Endometrium (tissue), 2 donors: ENCODE data around the gene UFL1.
A peak's percentile ranks its signal among the peaks of the same experiment; 100 is the strongest.
"Not testable (repeated sequence)": the region's sequence is repeated elsewhere in the genome, so short reads cannot be mapped to it uniquely, and the experiment has no call there.

Experiments
- FAIRE-seq: peaks from 2 replicates; lab custom pipeline; 2012; peaks lifted over from hg19 to GRCh38; lab: Jason Lieb, UNC
- donor health status: control.
- donor health status: control.

UFL1 gene

DNA sequence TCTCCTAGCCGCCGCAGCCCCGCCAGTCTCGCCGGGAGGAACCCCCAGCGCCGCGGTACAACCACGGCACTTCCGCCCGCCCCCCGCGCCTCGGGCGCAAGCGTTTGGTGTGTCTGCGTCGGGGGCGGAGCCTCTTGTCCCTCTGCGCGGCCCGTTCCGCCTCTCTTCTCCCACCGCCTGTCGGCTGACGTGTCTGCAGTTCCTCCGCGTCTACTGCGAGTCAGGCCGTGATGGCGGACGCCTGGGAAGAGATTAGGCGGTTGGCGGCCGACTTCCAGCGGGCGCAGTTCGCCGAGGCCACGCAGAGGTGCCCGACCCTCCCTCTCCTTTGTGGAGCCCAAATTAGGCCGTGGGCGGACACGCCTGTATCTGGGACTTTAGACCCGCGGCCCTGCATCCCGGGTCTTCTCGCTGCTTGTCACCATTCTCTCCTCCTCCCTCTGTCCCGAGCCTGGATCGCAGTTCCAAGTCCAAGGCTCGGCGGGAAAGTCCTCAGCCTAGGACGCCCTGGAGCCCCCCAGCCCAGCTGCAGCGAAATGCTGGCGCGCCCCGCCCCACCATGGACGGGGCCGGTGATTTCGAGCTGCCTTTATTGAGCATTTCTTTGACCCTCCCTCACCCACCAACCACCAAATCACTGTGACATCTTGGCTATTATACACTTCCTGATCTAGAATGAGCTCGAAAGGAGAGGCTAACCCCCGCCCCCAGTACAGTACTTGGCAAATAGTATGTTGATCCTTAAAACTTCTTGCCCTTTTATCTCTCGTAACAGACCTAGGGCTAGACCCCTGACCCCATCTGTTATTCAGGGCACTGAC is at the start of gene UFL1:
TSS of gene UFL1 (plus strand) at position 163 of the 821 bp plus-strand sequence. CDS start at position 231, 68 bp downstream.
- FAIRE-seq = peak; percentile 89

DNA sequence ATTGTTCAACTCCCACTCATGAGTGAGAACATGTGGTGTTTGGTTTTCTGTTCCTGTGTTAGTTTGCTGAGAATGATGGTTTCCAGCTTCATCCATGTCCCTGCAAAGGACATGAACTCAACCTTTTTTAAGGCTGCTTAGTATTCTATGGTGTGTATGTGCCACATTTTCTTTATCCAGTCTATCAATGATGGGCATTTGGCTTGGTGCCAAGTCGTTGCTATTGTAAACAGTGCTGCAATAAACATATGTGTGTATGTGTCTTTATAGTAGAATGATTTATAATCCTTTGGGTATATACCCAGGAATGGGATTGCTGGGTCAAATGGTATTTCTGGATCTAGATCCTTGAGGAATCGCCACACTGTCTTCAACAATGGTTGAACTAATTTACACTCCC is 49.3 kb upstream of the UFL1 start:
- FAIRE-seq = not testable (repeated sequence)

DNA sequence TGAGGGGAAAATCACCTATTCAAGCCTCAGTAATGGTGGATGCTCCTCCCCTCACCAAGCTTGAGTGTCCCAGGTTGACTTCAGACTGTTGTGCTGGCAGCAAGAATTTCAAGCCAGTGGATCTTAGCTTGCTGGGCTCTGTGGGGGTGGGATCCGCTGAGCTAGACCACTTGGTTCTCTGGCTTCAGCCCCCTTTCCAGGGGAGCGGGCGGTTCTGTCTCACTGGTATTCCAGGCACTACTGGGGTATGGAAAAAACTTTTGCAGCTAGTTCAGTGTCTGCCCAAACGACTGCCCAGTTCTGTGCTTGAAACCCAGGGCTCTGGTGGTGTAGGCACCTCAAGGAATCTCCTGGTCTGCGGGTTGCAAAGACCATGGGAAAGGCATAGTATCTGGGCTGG is 42.9 kb upstream of the UFL1 start:
- no peak for FAIRE-seq

DNA sequence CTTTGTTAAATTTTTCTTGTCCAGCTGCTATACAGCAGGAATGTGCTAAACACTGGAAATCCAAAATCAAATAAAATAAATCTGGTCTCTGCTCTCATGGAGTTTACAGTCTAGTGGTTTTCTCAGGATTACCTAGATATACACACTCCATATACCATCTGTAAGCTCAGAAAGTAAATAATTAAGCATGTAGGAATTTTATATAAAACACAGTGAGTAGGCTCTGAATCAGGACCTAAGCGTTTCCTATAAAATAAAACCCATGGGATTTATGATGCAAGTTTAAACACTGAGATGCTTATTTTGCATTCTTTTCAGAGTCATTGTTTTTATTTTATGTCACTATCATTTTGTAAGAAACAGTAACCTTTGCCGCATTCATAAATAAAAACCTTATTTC is 29.7 kb upstream of the UFL1 start:
- FAIRE-seq = no peak

DNA sequence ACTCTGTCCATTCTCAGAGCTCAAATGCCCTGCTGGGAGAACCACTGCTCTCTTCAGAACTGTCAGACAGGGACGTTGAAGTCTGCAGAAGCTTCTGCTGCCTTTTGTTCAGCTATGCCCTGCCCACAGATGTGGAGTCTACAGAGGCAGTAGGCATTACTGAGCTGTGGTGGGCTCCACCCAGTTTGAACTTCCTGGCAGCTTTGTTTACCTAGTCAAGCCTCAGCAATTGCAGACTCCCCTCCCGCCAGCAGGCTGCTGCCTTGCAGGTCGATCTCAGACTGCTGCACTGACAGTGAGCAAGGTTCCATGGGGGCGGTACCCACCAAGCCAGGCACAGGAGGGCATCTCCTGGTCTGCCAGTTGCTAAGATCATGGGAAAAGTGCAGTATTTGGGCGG is 21.8 kb upstream of the UFL1 start:
- FAIRE-seq = no peak

DNA sequence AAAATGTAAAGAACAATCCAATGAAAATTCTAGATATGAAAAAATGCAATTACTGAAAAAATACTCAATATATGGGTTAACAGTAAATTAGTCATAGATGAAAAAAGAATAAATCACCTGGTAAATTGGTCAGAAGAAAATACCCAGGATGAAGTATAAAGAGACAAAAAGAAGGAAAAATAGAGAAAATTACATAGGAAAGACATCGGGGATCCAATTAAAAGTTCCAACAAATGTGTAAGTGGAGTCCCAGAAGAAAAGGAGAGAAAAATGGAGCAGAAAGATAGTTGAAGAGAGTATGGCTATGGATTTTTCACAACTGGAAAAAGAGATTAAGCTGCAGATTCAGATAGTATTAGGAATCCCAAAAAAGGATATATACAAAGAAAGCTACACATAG is 18.7 kb upstream of the UFL1 start:
- FAIRE-seq = no peak

DNA sequence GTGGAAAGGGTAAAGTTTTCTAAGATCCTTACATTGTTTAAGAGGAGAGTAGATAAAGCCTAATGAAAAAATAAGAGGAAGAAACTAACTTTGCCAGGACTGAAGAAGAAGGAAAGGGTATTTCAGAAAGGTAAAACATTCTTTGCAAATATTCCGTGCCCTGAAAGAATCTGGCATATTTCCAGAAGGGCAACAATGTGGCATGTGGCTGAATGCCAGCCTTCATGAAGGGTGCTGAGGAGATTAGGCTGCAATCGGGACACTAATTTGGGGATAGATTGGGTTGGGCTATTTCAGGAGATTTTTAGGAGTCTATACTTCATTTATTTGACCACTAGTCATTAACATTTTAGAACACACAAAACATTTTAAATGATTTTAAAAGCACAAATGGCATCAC is 16.2 kb upstream of the UFL1 start:
- FAIRE-seq = no peak

DNA sequence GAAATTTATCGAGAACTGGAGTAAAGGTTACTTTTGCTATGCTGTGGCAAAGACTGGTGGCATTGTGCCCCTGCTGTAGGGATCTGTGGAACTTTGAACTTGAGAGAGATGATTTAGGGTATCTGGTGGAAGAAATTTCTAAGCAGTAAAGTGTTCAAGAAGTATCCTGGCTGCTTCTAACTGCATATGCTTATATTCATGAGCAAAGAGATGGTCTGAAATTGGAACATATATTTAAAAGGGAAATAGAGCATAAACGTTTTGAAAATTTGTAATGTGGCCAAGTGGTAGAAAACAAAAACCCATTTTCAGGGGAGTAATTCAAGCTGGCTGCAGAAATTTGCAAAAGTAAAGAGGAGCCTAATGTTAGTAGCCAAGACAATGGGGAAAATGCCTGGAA is 12.3 kb upstream of the UFL1 start:
- no peak for FAIRE-seq

DNA sequence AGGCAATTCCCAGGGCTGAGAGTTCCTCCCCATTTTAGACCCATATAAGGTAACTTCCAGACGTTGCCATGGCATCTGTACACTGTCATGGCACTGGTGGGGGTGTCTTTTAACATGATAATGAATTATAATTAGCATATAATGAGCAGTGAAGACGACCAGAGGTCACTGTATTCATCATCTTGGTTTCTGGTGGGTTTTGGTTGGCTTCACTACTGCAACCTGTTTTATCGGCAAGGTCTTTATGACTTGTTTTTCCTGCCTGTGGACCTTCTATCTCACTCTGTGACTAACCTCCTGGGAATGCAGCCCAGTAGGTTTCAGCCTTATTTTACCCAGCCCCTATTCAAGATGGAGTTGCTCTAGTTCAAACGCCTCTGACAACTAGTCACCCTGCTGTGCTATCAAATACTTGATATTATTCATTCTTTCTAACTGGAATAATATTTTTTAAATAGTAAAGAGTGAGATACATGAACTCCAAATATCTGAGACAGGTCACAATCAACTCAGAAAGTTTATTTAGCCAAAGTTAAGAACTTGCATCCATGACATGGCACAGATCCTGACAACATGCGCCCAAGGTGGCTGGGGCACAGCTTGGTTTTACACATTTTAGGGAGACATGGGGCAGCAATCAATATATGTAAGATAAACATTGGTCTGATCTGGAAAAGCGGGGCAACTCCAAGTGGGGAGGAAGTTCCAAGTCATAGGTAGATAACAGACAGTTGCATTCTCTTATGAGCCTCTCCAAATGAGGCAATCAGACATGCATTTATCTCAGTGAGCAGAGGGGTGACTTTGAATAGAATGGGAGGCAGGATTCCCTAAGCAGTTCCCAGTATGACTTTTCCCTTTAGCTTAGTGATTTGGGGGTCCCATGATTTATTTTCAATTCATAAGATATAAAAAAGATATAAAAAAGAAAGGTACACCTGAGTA is 1.2 kb upstream of the UFL1 start:
- FAIRE-seq = no peak

DNA sequence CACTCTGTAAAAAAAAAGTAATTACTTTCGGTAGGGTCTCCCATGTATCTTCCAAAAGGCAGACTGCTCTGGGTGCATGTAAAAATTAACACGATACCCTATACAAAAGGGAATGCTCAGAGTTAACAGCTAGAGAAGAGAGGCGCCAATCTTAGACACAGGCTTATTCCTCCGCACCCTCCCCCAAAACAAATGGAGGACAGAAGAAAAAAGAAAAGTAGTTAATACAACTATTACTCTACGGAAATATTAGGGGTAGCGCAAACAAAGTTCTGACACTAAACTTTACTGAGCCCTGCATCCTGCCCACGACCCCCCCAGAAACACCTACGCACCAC is 331 bp upstream of the UFL1 start:
- FAIRE-seq = no peak

DNA sequence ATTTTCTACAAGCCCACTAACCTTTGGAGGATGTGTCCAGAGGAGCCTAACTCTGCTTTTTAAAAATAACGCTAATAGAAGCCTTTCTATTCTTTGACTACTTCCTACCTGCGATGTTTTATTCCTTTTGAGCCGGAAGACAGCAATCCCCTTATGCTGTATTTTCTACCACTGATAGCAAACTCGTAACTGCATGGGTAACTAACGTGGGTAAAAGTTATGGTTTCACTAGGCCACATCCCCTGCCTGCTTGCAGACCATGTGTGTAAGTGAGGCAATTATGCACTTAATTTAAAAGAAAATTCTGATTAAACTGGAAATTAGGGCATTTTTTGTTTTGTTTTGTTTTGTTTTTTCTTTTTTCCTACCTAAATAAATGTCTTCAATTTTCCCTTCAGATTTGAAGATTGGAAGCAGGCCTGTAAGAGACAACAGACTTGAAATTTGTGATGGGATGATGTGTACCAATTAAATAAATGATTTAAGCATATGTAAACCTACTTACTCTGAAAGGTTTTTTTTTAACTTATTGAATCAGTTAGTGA is 931 bp downstream of the UFL1 start:
- FAIRE-seq = no peak

DNA sequence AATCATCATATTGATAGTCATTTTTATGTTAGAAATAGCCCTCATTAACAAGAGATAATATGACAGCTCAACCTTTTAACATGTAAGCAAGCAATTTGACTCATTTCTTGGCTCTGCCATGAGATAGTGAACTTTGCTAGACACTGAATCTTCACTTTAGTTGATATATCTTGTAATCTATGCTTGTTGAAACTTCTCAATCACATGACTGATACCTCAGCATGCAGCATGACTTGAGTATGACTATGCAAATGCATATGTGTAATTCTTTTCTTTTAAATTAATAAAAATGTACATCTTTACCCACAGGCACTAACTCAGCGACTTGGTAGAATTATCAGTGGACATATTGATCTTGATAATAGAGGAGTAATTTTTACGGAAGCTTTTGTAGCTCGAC is 6.6 kb downstream of the UFL1 start:
- FAIRE-seq = no peak

DNA sequence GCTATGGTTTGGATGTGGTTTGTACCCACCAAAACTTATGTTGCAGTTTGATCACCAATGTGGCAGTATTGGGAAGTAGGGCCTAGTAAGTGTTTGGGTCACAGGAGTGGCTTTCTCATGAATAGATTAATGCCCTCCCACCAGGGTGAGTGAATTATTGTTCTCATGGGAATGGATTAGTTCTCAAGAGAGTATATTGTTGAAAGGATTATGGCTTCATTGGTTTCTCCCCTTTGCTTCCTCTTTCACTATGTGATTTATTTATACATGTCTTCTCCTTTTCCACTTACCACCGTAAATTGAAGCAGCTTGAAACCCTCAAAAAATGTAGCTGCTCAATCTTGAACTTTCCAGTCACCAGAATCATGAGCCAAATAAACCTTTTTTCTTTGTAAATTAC is 10.8 kb downstream of the UFL1 start:
- no peak for FAIRE-seq

DNA sequence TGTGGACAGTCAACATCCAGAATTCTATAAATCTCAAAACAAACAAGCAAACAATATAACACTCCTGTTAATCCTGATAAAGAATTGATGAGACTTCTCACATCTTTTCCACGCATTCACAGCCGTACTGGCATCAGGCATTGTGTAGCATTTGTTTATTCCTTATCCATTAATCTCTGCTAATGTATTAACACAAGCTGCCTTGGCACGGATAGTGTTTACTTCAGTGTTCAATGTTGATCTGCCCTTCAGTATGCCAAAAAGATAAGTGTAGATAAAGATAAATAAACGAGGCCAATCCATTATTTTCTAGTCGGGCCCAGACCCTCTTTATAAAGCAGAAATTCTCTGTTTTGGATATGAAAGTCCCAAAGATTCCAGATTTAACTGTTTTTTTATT is 16.1 kb downstream of the UFL1 start:
- no peak for FAIRE-seq

DNA sequence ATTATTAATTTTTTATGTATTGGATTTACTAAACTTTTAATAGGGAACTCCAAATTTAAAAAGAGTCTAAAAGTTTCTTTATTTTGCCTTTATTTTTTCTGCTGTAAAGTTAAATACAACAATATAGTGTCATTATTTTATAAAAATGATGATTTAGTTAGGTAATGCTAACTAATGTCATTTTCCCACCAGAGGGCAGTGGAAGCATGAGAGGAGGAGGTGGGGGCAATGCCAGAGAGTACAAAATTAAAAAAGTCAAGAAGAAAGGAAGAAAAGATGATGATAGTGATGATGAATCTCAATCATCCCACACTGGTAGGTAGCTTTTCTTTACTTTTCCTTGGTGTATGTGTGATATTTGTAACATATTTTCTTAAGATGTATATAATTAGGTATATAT is 21.1 kb downstream of the UFL1 start:
- no peak for FAIRE-seq

DNA sequence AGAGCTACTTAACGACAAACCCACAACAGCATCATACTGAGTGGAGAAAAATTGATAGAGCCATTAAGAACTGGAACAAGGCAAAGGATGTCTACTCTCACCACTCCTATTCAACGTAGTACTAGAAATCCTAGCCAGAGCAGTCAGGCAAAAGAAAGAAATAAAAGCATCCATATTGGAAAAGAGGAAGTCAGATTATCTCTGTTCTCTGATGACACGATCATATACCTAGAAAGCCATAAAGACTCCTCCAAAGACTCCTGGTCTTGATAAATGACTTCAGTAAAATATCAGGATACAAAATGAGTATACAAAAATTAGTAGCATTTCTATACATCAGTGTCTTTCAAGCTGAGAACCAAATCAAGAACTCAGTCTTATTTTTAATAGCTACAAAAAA is 24.3 kb downstream of the UFL1 start:
- FAIRE-seq = no peak

DNA sequence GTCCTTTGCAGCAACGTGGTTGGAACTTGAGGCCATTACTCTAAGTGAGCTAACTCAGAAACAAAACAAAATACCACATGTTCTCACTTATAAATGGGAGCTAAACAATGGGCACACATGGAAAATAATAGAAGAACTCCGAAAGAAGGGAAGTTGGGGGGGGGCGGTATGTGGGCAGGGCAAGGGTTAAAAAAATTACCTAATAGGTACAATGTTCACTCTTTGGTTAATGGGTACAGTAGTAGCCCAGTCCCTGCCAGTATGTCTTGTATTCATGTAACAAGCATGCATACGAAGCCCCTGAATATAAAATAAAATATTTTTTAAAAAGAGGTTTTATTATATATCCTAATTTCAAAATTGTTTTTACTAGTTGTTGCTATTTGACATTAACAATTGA is 26.0 kb downstream of the UFL1 start:
- no peak for FAIRE-seq

DNA sequence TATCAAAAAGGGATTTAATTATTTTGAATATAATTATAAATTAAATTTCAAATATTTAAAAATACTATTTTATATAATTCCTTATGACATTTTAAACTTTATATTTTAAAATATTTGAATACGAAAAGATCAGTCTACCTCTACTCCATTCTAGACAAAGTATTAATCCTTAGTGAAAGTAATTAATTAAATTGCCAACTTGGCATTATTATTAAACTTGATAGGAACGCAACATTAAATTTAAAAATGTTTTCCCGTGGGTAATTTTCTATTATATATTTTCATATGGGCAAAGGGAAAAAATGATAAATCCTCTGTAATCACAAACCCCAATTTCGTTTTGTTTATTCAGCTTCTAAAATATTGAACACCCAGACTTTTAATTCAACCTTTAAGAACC is 33.0 kb downstream of the UFL1 start:
- peak; percentile 89 for FAIRE-seq

DNA sequence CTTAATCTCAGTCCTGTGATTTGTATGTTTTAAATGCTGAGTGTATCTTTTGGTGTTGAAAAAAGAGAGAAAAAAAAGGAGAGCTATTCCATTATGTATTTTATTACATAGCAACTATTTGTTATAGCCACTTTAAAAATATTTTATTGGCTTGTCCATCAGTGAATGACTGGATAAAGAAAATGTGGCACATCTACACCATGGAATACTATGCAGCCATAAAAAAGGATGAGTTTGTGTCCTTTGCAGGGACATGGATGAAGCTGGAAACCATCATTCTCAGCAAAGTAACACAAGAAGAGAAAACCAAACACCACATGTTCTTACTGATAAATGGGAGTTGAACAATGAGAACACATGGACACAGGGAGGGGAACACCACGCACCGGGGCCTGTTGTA is 38.1 kb downstream of the UFL1 start:
- FAIRE-seq = not testable (repeated sequence)

DNA sequence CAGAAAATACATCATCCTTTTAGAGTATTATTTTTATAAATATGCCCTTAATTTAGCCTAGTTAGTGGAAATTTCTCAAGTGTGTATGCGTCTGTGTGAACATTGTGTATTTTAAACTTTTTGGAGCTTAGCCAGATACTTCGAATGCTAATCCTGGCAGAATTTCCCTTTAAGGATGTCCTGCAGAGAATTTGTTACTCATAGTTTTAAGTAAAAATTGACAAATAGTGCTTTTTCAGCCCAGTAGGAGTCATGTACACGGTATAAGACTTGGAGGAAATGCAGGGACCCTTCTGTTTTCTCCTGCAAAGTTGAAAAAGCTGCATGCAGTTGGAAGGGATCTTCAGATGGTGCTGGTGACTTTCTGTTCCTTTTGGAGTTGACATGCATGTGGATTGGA is 41.3 kb downstream of the UFL1 start, which contains the start of gene FHL5:
TSS of gene FHL5 (plus strand) at position 243 of the 400 bp plus-strand sequence. CDS start 40,486 bp downstream, outside the sequence.
- no peak for FAIRE-seq

DNA sequence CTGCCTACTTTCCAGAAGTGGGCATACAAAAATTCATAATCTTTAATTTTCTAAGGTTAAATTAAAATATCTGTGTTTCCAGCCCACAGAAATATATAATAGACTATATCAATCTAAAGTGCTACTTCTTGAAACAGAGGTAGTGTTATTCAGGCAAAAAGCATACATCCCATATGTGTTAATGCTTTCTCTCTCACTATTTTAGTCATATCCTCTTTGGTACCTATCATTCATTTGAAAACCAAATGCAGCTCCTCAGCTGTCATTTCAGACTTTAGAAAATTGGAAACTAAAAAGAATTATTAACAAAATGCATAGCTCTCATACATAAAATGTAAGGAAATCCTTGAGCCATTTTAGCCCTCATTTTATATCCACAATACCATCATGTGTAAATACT is 42.2 kb downstream of the UFL1 start:
- FAIRE-seq = no peak

DNA sequence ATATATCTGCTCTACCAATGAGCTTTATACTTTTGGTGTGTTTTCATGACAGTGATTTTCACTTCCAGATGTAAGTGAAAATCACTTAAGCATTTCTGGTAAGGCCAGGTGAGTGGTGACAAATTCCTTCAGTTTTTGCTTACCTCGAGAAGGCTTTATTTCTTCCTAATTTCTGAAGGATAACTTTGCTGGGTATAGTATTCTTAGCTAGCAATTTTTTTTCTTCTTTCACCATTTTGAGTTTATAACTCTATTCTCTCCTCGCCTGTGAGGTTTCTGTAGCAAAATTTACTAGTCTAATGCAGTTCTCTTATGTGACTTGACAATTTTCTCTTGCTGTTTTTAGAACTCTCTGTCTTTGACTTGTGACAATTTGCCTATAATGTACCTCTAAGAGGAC is 48.4 kb downstream of the UFL1 start:
- FAIRE-seq = no peak

DNA sequence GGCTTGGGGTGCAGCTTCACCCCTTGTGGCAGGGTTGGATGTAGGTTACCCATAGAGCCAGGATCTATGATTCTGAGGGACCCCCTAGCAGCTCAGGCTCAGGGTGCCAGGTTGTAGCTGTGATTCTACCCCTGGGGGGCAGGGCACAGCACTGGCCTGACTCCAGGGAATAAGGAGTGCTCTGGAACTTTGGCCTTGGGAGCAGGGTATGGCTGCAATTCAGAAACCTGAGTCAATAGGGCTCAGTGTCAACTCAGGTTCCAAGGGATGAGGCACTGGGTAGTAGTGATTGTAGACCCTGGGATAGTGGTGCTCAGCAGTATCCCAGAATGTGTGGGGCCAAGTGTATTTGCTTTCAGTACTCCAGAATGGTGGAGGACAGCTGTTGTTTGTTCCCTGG is 49.9 kb downstream of the UFL1 start:
- FAIRE-seq = no peak
